ENCODE measurements around the gene PIP5K1C. TPM values are rescaled to one million over a fixed set of nuclear protein-coding genes. Genes with fewer than 3 reads are reported as not detected.
A peak's percentile ranks its signal among the peaks of the same experiment; 100 is the strongest.

Gene PIP5K1C
- total and polyA plus RNA-seq, 7 experiments from 2014 or later, result 6.8 to 32.4 (median 21.8) TPM

DNA sequence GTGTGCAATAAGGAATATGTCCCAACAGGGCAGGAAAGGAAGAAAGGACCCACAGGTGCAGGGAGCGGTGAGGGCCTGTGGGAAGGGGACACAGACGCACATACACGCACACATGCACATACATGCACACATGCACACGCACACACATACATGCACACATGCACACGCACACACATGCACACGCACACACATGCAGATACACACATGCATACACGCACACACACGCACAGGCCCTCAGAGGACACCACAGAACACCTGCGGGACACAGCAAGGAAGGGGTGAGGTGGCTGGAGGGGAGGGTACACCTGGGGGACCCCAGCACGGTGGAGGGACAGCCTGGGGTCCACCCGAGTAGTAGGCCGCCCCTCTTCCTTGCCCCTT lies 12.9 kb downstream of the PIP5K1C start:
- Mint-ChIP-seq H3K4me1 (peaks cover 24 to 59% (median 37%) of the 10 kb centered on the region in 7 donors), H3K27ac (peak overlapping the region; percentile 44 to 99 (median 96)), H3K27me3 (no peaks in the 10 kb centered on the region), H3K36me3 (peaks cover 0 to 27% (median 11%) of the 10 kb centered on the region in 5 donors), H3K9me3 (no peaks in the 10 kb centered on the region), H3K4me3 (peak overlapping the region; percentile 66 to 93 (median 90))
- peak; percentile 29 for ATAC-seq
- Histone ChIP-seq H3K27ac (ENCODE audit: low read depth, low read length) (peak overlapping the region; percentile 75), H3K36me3 (ENCODE audit: control insufficient read depth in 2 of 3, insufficient read depth in 3 of 3, low read length in 3 of 3) (peaks cover 0 to 12% (median 0%) of the 10 kb centered on the region in 3 experiments), H3K4me1 (ENCODE audit: control insufficient read depth in 2 of 2, insufficient read depth in 2 of 2, low read length in 2 of 2) (peaks cover 0 to 16% of the 10 kb centered on the region in 2 donors), H3K27me3 (ENCODE audit: control insufficient read depth in 2 of 2, insufficient read depth in 2 of 2, low read length in 2 of 2) (no peaks in the 10 kb centered on the region), H3K9me3 (ENCODE audit: control insufficient read depth in 2 of 3, low read length in 3 of 3) (no peaks in the 10 kb centered on the region), H3K4me3 (ENCODE audit: low read length) (peak overlapping the region; percentile 67)
- POLR2A ChIA-PET, result interaction anchor here (0.6 to 6.6 kb wide), 12 partner anchors 11 to 1935 kb away, joined by 3 to 79 read pairs (median 4); partner anchors contain the start of genes APBA3, CACTIN, DAPK3 and MRPL54
- DNase-seq, result no peak
- intact Hi-C loops (cut with micrococcal nuclease), result no loop called here
- CTCF ChIA-PET, result interaction anchor here (0.7 to 5.3 kb wide), 3 partner anchors 12 to 38 kb away, joined by 3 to 22 read pairs (median 6); partner anchors contain the start of gene PIP5K1C

DNA sequence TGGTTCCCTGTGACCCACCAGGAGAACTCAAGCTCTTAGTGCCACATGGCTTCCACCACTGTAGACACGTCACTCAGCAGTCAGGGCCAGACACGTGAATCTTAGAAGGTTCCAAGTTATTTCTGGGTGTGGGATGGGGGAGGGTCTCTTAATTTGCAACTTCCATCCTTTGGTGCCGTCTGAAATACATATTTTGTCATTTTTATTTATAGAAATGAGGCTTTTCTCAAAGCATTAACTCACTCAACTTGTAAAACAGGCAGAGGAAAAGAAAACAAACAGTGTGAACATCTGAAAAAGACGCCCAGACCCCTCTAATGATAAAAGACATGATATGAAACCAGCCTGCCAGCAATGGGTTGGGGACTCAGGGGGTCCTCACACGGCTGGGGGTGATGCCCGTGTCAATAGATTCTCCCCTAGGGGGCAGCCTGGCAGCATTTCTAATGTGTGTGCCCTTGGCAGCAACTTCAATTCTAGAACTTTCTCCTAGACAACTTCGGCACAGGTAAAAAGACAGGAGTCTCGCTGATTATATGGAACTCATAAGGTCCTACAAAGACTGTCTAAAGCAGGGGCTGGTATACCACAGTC lies 15.4 kb downstream of the PIP5K1C start:
- H3K27me3 ChIP-seq (ENCODE audit: control insufficient read depth in 2 of 2, insufficient read depth in 2 of 2, low read length in 2 of 2), result no peaks in the 10 kb centered on the region
- DNase-seq (no peak), ATAC-seq (no peak)
- Mint-ChIP-seq H3K4me1 (peaks cover 15 to 51% (median 23%) of the 10 kb centered on the region in 7 donors), H3K27ac (peak overlapping the region in 6 of 9 donors; percentile 9 to 66 (median 36)), H3K4me3 (peak overlapping the region in 3 of 10 donors; percentile 9 to 20 (median 18)), H3K9me3 (no peaks in the 10 kb centered on the region), H3K27me3 (no peaks in the 10 kb centered on the region), H3K36me3 (peaks cover 0 to 22% (median 7%) of the 10 kb centered on the region in 5 donors)
- intact Hi-C loops (cut with micrococcal nuclease), result no loop called here
- CTCF ChIA-PET, result no interaction called here
- no peak overlapping the region for H3K4me3 ChIP-seq (ENCODE audit: low read length)
- POLR2A ChIA-PET, result no interaction called here
- no peak overlapping the region for H3K27ac ChIP-seq (ENCODE audit: low read depth, low read length)
- H3K4me1 ChIP-seq (ENCODE audit: control insufficient read depth in 2 of 2, insufficient read depth in 2 of 2, low read length in 2 of 2), result peaks cover 0 to 12% of the 10 kb centered on the region in 2 donors
- H3K9me3 ChIP-seq (ENCODE audit: control insufficient read depth in 2 of 3, low read length in 3 of 3), result no peaks in the 10 kb centered on the region
- peaks cover 0 to 12% (median 0%) of the 10 kb centered on the region in 3 experiments for H3K36me3 ChIP-seq (ENCODE audit: control insufficient read depth in 2 of 3, insufficient read depth in 3 of 3, low read length in 3 of 3)

DNA sequence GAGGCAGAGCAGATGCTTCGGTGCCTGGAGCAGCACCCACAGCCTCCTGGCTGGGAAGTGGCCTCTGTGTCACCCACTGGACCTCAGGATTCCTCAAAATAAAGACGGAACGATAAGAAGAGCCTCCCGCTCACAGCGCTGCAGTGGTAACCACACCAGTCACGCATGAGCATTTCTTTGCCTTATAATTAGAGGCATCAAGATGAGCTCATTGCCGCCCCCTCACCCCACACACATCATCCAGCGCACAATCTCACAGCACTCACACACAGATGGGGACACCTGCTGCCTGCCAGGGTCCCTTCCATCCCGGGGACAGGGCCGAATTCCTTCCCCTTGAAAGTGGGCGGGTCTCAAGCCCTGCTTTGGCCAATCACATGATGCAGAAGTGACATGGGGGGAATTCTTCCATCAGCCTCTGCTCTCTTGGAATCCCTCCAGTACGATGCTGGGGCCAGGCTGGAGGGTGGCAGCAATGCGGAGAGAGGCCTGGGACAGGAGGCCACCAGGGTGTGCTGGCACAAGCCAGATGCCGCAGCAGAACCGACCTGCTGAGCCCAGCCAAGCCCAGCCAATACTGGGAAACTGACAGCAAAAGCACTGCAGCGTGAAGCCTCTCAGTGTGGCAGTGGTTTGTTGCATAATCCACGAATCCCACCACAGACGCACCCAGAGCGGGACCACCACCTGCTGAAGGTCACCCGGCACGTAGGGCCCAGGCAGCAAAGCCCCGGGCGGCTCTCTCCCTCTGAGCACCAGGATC lies 16.0 kb downstream of the PIP5K1C start:
- no peaks in the 10 kb centered on the region for H3K27me3 ChIP-seq (ENCODE audit: control insufficient read depth in 2 of 2, insufficient read depth in 2 of 2, low read length in 2 of 2)
- H3K9me3 ChIP-seq (ENCODE audit: control insufficient read depth in 2 of 3, low read length in 3 of 3), result no peaks in the 10 kb centered on the region
- intact Hi-C loops (cut with micrococcal nuclease), result no loop called here
- CTCF ChIA-PET, result no interaction called here
- DNase-seq (no peak), ATAC-seq (no peak)
- H3K27me3 Mint-ChIP-seq, result no peaks in the 10 kb centered on the region
- no peak overlapping the region for H3K4me3 ChIP-seq (ENCODE audit: low read length)
- H3K36me3 ChIP-seq (ENCODE audit: control insufficient read depth in 2 of 3, insufficient read depth in 3 of 3, low read length in 3 of 3), result peaks cover 0 to 12% (median 0%) of the 10 kb centered on the region in 3 experiments
- H3K27ac ChIP-seq (ENCODE audit: low read depth, low read length), result no peak overlapping the region
- peak overlapping the region in 2 of 10 donors; percentile 19 to 29 for H3K4me3 Mint-ChIP-seq
- peaks cover 11 to 48% (median 18%) of the 10 kb centered on the region in 7 donors for H3K4me1 Mint-ChIP-seq
- peaks cover 0 to 11% of the 10 kb centered on the region in 2 donors for H3K4me1 ChIP-seq (ENCODE audit: control insufficient read depth in 2 of 2, insufficient read depth in 2 of 2, low read length in 2 of 2)
- peak overlapping the region in 5 of 9 donors; percentile 32 to 65 (median 47) for H3K27ac Mint-ChIP-seq
- H3K9me3 Mint-ChIP-seq, result peaks cover 0 to 2% (median 0%) of the 10 kb centered on the region in 11 donors
- POLR2A ChIA-PET, result no interaction called here
- H3K36me3 Mint-ChIP-seq, result peaks cover 0 to 19% (median 7%) of the 10 kb centered on the region in 5 donors

DNA sequence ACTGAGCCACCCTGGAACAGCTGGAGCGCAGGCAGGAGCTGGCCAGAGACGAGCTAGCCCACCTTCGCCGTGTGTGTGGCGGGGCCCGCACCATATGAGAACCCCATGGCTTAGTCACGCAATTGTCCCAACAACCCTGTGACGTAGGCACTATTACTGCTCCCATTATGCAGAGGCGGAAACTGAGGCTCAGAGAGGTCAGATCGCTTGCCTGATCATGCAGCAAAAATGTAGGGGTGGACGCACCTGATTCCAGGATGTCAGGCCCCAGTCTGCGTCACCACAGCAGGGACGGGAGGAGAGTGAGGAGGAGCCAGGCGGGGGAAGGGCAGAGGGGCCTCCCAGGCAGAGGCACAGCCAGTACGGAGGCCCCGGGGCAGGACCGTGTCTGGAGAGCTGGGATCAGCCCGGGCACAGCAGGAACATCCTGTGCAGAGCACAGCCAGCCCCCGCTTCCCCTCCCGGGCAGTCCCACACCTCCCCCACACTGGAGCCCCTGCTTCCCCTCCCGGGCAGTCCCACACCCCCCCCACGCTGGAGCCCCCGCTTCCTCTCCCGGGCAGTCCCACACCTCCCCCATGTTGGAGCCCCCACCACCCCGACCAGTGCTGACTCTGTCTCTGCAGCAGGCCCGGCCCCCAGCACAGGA lies 16.7 kb downstream of the PIP5K1C start:
- H3K9me3 ChIP-seq (ENCODE audit: control insufficient read depth in 2 of 3, low read length in 3 of 3), result no peaks in the 10 kb centered on the region
- ChIA-PET POLR2A (no interaction called here), CTCF (no interaction called here)
- peaks cover 0 to 12% (median 0%) of the 10 kb centered on the region in 3 experiments for H3K36me3 ChIP-seq (ENCODE audit: control insufficient read depth in 2 of 3, insufficient read depth in 3 of 3, low read length in 3 of 3)
- no peaks in the 10 kb centered on the region for H3K27me3 ChIP-seq (ENCODE audit: control insufficient read depth in 2 of 2, insufficient read depth in 2 of 2, low read length in 2 of 2)
- H3K36me3 Mint-ChIP-seq, result peaks cover 0 to 19% (median 7%) of the 10 kb centered on the region in 5 donors
- no peak overlapping the region for H3K27ac ChIP-seq (ENCODE audit: low read depth, low read length)
- DNase-seq (no peak), ATAC-seq (no peak)
- H3K27me3 Mint-ChIP-seq, result no peaks in the 10 kb centered on the region
- H3K4me1 ChIP-seq (ENCODE audit: control insufficient read depth in 2 of 2, insufficient read depth in 2 of 2, low read length in 2 of 2), result peaks cover 0 to 9% of the 10 kb centered on the region in 2 donors
- peak overlapping the region in 3 of 10 donors; percentile 19 to 48 (median 29) for H3K4me3 Mint-ChIP-seq
- intact Hi-C loops (cut with micrococcal nuclease), result no loop called here
- H3K9me3 Mint-ChIP-seq, result peaks cover 0 to 2% (median 0%) of the 10 kb centered on the region in 11 donors
- peak overlapping the region in 1 of 9 donors; percentile 32 for H3K27ac Mint-ChIP-seq
- H3K4me1 Mint-ChIP-seq, result peaks cover 9 to 44% (median 16%) of the 10 kb centered on the region in 7 donors
- no peak overlapping the region for H3K4me3 ChIP-seq (ENCODE audit: low read length)

DNA sequence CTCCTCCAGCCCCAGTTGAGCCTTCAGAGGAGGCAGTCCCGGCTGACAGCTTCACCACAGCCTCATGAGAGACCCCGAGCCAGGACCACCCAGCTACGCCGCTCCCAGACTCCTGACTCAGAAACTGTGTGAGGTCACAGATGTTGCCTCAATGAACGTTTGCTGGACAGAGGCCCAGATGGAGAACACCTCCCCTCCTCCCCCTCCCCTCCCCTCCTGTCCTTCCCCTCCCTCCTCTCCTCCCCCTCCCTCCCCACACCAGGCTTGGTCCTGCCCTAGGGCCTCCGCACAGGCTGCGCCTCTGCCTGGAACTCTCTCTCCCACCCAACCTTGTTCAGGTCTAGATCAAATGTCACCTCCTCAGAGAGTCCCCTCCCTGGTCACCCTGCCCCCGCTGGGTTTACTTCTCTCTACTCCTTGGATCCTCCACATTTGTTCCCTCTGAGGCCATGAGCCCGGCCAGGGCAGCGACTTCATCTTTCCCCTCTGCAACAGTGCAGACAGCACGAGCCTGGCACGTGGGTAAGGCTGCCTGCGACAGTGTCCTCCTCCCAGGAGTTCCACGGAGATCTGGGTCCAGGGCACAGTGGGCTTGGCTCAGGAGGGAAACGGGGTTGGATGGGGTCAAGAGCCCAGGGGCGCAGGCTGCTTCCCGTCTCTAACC lies 17.4 kb downstream of the PIP5K1C start:
- peaks cover 0 to 2% (median 0%) of the 10 kb centered on the region in 11 donors for H3K9me3 Mint-ChIP-seq
- intact Hi-C loops (cut with micrococcal nuclease), result no loop called here
- H3K4me1 Mint-ChIP-seq, result peaks cover 5 to 40% (median 13%) of the 10 kb centered on the region in 7 donors
- H3K27ac ChIP-seq (ENCODE audit: low read depth, low read length), result no peak overlapping the region
- POLR2A ChIA-PET, result no interaction called here
- H3K27ac Mint-ChIP-seq, result no peak overlapping the region
- peaks cover 0 to 18% (median 7%) of the 10 kb centered on the region in 5 donors for H3K36me3 Mint-ChIP-seq
- ATAC-seq, result no peak
- H3K36me3 ChIP-seq (ENCODE audit: control insufficient read depth in 2 of 3, insufficient read depth in 3 of 3, low read length in 3 of 3), result peaks cover 0 to 12% (median 0%) of the 10 kb centered on the region in 3 experiments
- peaks cover 0 to 5% of the 10 kb centered on the region in 2 donors for H3K4me1 ChIP-seq (ENCODE audit: control insufficient read depth in 2 of 2, insufficient read depth in 2 of 2, low read length in 2 of 2)
- DNase-seq, result no peak
- no peaks in the 10 kb centered on the region for H3K27me3 ChIP-seq (ENCODE audit: control insufficient read depth in 2 of 2, insufficient read depth in 2 of 2, low read length in 2 of 2)
- H3K27me3 Mint-ChIP-seq, result no peaks in the 10 kb centered on the region
- no peak overlapping the region for H3K4me3 ChIP-seq (ENCODE audit: low read length)
- no peak overlapping the region for H3K4me3 Mint-ChIP-seq
- CTCF ChIA-PET, result no interaction called here
- H3K9me3 ChIP-seq (ENCODE audit: control insufficient read depth in 2 of 3, low read length in 3 of 3), result no peaks in the 10 kb centered on the region

DNA sequence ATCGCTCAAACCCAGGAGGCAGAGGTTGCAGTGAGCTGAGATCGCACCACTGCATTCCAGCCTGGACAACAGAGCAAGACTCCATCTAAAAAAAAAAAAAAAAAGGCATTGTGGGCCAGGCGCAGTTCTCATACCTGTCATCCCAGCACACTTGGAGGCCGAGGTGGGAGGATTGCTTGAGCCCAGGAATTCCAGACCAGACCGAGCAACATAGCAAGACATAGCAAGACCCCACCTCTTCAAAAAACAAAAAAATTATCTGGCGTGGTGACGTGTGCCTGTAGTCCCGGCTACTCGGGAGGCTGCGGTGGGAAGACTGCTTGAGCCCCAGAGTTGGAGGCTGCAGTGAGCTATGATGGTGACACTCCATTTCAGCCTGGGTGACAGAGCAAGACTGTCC lies 18.0 kb downstream of the PIP5K1C start:
- H3K4me3 ChIP-seq (ENCODE audit: low read length), result no peak overlapping the region
- no peaks in the 10 kb centered on the region for H3K27me3 ChIP-seq (ENCODE audit: control insufficient read depth in 2 of 2, insufficient read depth in 2 of 2, low read length in 2 of 2)
- ATAC-seq (no peak), DNase-seq (no peak)
- peaks cover 0 to 18% (median 7%) of the 10 kb centered on the region in 5 donors for H3K36me3 Mint-ChIP-seq
- peaks cover 0 to 3% of the 10 kb centered on the region in 2 donors for H3K4me1 ChIP-seq (ENCODE audit: control insufficient read depth in 2 of 2, insufficient read depth in 2 of 2, low read length in 2 of 2)
- intact Hi-C loops (cut with micrococcal nuclease), result no loop called here
- H3K9me3 Mint-ChIP-seq, result peaks cover 0 to 2% (median 0%) of the 10 kb centered on the region in 11 donors
- H3K27ac Mint-ChIP-seq, result no peak overlapping the region
- POLR2A ChIA-PET, result no interaction called here
- no peak overlapping the region for H3K27ac ChIP-seq (ENCODE audit: low read depth, low read length)
- CTCF ChIA-PET, result no interaction called here
- no peaks in the 10 kb centered on the region for H3K9me3 ChIP-seq (ENCODE audit: control insufficient read depth in 2 of 3, low read length in 3 of 3)
- H3K4me1 Mint-ChIP-seq, result peaks cover 7 to 37% (median 13%) of the 10 kb centered on the region in 7 donors
- H3K27me3 Mint-ChIP-seq, result no peaks in the 10 kb centered on the region
- peaks cover 0 to 12% (median 0%) of the 10 kb centered on the region in 3 experiments for H3K36me3 ChIP-seq (ENCODE audit: control insufficient read depth in 2 of 3, insufficient read depth in 3 of 3, low read length in 3 of 3)
- H3K4me3 Mint-ChIP-seq, result no peak overlapping the region

Measured in naive thymus-derived CD4-positive, alpha-beta T cell (primary cell).